ENCODE results near the gene WDR18. TPM values are rescaled to one million over a fixed set of nuclear protein-coding genes. Genes with fewer than 3 reads are reported as not detected.

WDR18 gene
- total RNA-seq, 1 experiment from 2014 or later: 124 TPM

GRCh38 chr19:1015782-1016646, 31.9 kb downstream of the WDR18 start:
- H3K9me3 ChIP-seq (ENCODE audit: control insufficient read depth in 1 of 2, insufficient read depth in 1 of 2, low read depth in 1 of 2, low read length in 2 of 2): no peaks in the 10 kb centered on the region
- CTCF ChIA-PET: no interaction called here
- H3K9me2 ChIP-seq (ENCODE audit: insufficient read depth): no peaks in the 10 kb centered on the region
- H3K4me3 ChIP-seq (replicated peaks in 1 of 2; ENCODE audit: low read depth in 1 of 2, low read length in 2 of 2): no peak overlapping the region
- BruUV-seq (replicated peaks): no TSS peak
- no peaks in the 10 kb centered on the region; the same call in 1 of the 2 replicates for H4K20me1 ChIP-seq (ENCODE audit: insufficient read depth)
- peak overlapping the region; percentile 86; the same call in 1 of the 2 replicates for H3K27ac ChIP-seq (ENCODE audit: low read depth, low read length)
- no peak for DNase-seq (ENCODE audit: low read depth, low spot score)
- no peak overlapping the region for H2AFZ ChIP-seq (ENCODE audit: low read depth, low read length, poor library complexity, severe bottlenecking)
- no peak for ATAC-seq
- RAD21 ChIA-PET (ENCODE audit: low non-redundant PET in 1 of 2, low total read pairs in 2 of 2, uncharacterized antibody in 2 of 2, unreplicated experiment in 2 of 2): no interaction called here
- TF ChIP-seq CTCF (IDR thresholded peaks at IDR 0.05 in 2 of 3, conservative IDR thresholded peaks at IDR 0.05 in 1 of 3; ENCODE audit: borderline replicate concordance in 1 of 3, insufficient read depth in 1 of 3, low read depth in 2 of 3, low read length in 2 of 3): no peak
- no peak for TF ChIP-seq EZH2phosphoT487 (IDR thresholded peaks at IDR 0.05; ENCODE audit: borderline replicate concordance)
- H3K4me2 ChIP-seq (ENCODE audit: low read length): peak overlapping the region; percentile 55; the same call in 1 of the 2 replicates
- no peaks in the 10 kb centered on the region for H3K27me3 ChIP-seq (ENCODE audit: insufficient read depth, low read length)
- H3K9ac ChIP-seq (ENCODE audit: low read length): peak overlapping the region; percentile 99; the same call in 1 of the 2 replicates
- H3K36me3 ChIP-seq (ENCODE audit: control insufficient read depth in 1 of 2, insufficient read depth in 2 of 2, low read length in 2 of 2): peaks cover 4 to 16% of the 10 kb centered on the region in 2 experiments; a peak in 2 of 4 replicates
- H3K79me2 ChIP-seq (ENCODE audit: insufficient read depth, low read length): peaks cover 81% of the 10 kb centered on the region
- peaks cover 32 to 37% of the 10 kb centered on the region in 2 experiments for H3K4me1 ChIP-seq (ENCODE audit: control insufficient read depth in 1 of 2, insufficient read depth in 2 of 2, low read length in 2 of 2)
- POLR2A ChIA-PET: no interaction called here
- intact Hi-C loops (cut with micrococcal nuclease): no loop called here

GRCh38 chr19:1016647-1017114, 32.5 kb downstream of the WDR18 start:
- CTCF ChIA-PET: no interaction called here
- Histone ChIP-seq H3K9me2 (ENCODE audit: insufficient read depth) (no peaks in the 10 kb centered on the region), H4K20me1 (ENCODE audit: insufficient read depth) (no peaks in the 10 kb centered on the region; the same call in 1 of the 2 replicates), H2AFZ (ENCODE audit: low read depth, low read length, poor library complexity, severe bottlenecking) (no peak overlapping the region), H3K79me2 (ENCODE audit: insufficient read depth, low read length) (peaks cover 81% of the 10 kb centered on the region), H3K9me3 (ENCODE audit: control insufficient read depth in 1 of 2, insufficient read depth in 1 of 2, low read depth in 1 of 2, low read length in 2 of 2) (no peaks in the 10 kb centered on the region), H3K27ac (ENCODE audit: low read depth, low read length) (peak overlapping the region; percentile 86), H3K27me3 (ENCODE audit: insufficient read depth, low read length) (no peaks in the 10 kb centered on the region), H3K9ac (ENCODE audit: low read length) (peak overlapping the region; percentile 99; the same call in 1 of the 2 replicates), H3K36me3 (ENCODE audit: control insufficient read depth in 1 of 2, insufficient read depth in 2 of 2, low read length in 2 of 2) (peaks cover 4 to 16% of the 10 kb centered on the region in 2 experiments; a peak in 2 of 4 replicates), H3K4me2 (ENCODE audit: low read length) (peak overlapping the region; percentile 55), H3K4me3 (replicated peaks in 1 of 2; ENCODE audit: low read depth in 1 of 2, low read length in 2 of 2) (no peak overlapping the region), H3K4me1 (ENCODE audit: control insufficient read depth in 1 of 2, insufficient read depth in 2 of 2, low read length in 2 of 2) (peaks cover 33 to 42% of the 10 kb centered on the region in 2 experiments)
- no peak for DNase-seq (ENCODE audit: low read depth, low spot score)
- no TSS peak for BruUV-seq (replicated peaks)
- ATAC-seq: no peak
- RAD21 ChIA-PET (ENCODE audit: low non-redundant PET in 1 of 2, low total read pairs in 2 of 2, uncharacterized antibody in 2 of 2, unreplicated experiment in 2 of 2): no interaction called here
- POLR2A ChIA-PET: no interaction called here
- intact Hi-C loops (cut with micrococcal nuclease): no loop called here
- no peak for TF ChIP-seq POLR2A (IDR thresholded peaks at IDR 0.05; ENCODE audit: borderline replicate concordance, extremely low read depth, insufficient read depth, insufficient read length)
- TF ChIP-seq FOSL1 (IDR thresholded peaks at IDR 0.05; ENCODE audit: low read depth): no peak
- TF ChIP-seq ZNF274 (IDR thresholded peaks at IDR 0.05; ENCODE audit: low read depth, low read length): no peak
- no peak for TF ChIP-seq POLR2AphosphoS5 (IDR thresholded peaks at IDR 0.05; ENCODE audit: low read depth, low read length)
- TF ChIP-seq EZH2 (IDR thresholded peaks at IDR 0.05): no peak
- TF ChIP-seq ZFX (IDR thresholded peaks at IDR 0.05): no peak
- no peak for TF ChIP-seq MAX (IDR thresholded peaks at IDR 0.05)
- TF ChIP-seq REST (IDR thresholded peaks at IDR 0.05; ENCODE audit: low read depth): no peak
- no peak for TF ChIP-seq TCF7L2 (IDR thresholded peaks at IDR 0.05; ENCODE audit: borderline replicate concordance, extremely low read depth, insufficient read depth, insufficient read length)
- no peak for TF ChIP-seq ATF3 (IDR thresholded peaks at IDR 0.05)
- TF ChIP-seq EZH2phosphoT487 (IDR thresholded peaks at IDR 0.05; ENCODE audit: borderline replicate concordance): no peak

Data from HCT116 (cell line).